C4-2B (cell line): ENCODE results near the gene TMEM150A.

Source experiments
- ZFX ChIP-seq: fragments of 450-650 bp; IDR thresholded peaks from 2 replicates; pipeline ENCODE4 v1.6.1; 2017
- TF ChIP-seq, protein P1 (sequence below): fragments of 450-650 bp; conservative IDR thresholded peaks from 2 replicates; pipeline ENCODE4 v1.5.1; 2017; ENCODE audit warnings: mild to moderate bottlenecking

- TF ChIP-seq, protein P1, sequence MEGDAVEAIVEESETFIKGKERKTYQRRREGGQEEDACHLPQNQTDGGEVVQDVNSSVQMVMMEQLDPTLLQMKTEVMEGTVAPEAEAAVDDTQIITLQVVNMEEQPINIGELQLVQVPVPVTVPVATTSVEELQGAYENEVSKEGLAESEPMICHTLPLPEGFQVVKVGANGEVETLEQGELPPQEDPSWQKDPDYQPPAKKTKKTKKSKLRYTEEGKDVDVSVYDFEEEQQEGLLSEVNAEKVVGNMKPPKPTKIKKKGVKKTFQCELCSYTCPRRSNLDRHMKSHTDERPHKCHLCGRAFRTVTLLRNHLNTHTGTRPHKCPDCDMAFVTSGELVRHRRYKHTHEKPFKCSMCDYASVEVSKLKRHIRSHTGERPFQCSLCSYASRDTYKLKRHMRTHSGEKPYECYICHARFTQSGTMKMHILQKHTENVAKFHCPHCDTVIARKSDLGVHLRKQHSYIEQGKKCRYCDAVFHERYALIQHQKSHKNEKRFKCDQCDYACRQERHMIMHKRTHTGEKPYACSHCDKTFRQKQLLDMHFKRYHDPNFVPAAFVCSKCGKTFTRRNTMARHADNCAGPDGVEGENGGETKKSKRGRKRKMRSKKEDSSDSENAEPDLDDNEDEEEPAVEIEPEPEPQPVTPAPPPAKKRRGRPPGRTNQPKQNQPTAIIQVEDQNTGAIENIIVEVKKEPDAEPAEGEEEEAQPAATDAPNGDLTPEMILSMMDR: no peak
- TF ChIP-seq ZFX: peak; percentile 79
Measured at GRCh38 chr2:85611705-85612587, 9.4 kb upstream of the TMEM150A start, which contains the start of gene C2orf68.
